Endothelial cell of umbilical vein (primary cell): ENCODE data around the gene CCDC146.
"Not testable (repeated sequence)": the region's sequence is repeated elsewhere in the genome, so short reads cannot be mapped to it uniquely, and the experiment has no call there.

Experiments
- EZH2 ChIP-seq: IDR thresholded peaks from 2 replicates; pipeline ENCODE4 v1.6.1; 2012; ENCODE audit warnings: borderline replicate concordance, low read depth, mild to moderate bottlenecking, moderate library complexity, low read length, inconsistent platforms; ENCODE audit not compliant: severe bottlenecking
- FOS ChIP-seq: IDR thresholded peaks from 2 replicates; pipeline ENCODE4 v1.6.1; 2011; ENCODE audit warnings: mild to moderate bottlenecking, low read length, moderate library complexity, borderline replicate concordance; ENCODE audit not compliant: insufficient read depth
- GATA2 ChIP-seq: IDR thresholded peaks from 2 replicates; pipeline ENCODE4 v1.7.0; 2011; ENCODE audit warnings: low read depth, mild to moderate bottlenecking, moderate library complexity, mixed read lengths, low read length; ENCODE audit not compliant: insufficient read length, insufficient read depth
- POLR2A ChIP-seq: IDR thresholded peaks from 2 replicates; pipeline ENCODE4 v1.6.1; 2012; ENCODE audit warnings: low read depth, mild to moderate bottlenecking, control low read depth, low read length
- POLR2AphosphoS5 ChIP-seq: IDR thresholded peaks from 2 replicates; pipeline ENCODE4 v1.6.1; 2012; ENCODE audit warnings: low read depth, mild to moderate bottlenecking, control low read depth, low read length, moderate library complexity; ENCODE audit not compliant: insufficient read depth
- TF ChIP-seq, protein P1 (sequence below), 2 donors: IDR thresholded peaks; 1 replicate in 1 of 2; 2 replicates in 1 of 2; pipeline ENCODE4 v1.5.1; 2011; ENCODE audit warnings: low read length in 2 of 2, mild to moderate bottlenecking in 2 of 2, moderate library complexity in 2 of 2, control low read depth in 1 of 2, inconsistent platforms in 1 of 2, low read depth in 1 of 2; ENCODE audit not compliant: insufficient read depth in 1 of 2; ENCODE audit errors: extremely low read depth in 1 of 2
- TF ChIP-seq, protein P2 (sequence below): IDR thresholded peaks from 2 replicates; pipeline ENCODE4 v1.6.1; 2011; ENCODE audit not compliant: insufficient read depth, insufficient read length

DNA sequence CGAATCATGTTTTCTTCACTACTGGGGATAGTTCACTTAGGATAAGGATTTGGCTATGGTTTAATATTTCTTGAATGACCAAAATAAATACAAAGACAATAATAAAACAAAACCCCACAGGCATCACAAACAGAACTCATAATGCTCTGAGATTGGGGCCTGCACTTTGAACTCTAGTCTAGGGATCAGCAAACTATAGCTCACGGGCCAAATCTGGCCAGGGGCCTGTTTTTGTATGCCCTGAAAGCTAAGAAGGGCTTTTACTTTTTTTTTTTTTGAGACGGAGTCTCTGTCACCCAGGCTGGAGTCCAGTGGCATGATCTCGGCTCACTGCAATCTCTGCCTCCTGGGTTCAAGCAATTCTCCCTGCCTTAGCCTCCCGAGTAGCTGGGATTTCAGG is 45.4 kb upstream of the CCDC146 start:
- TF ChIP-seq, protein P1, sequence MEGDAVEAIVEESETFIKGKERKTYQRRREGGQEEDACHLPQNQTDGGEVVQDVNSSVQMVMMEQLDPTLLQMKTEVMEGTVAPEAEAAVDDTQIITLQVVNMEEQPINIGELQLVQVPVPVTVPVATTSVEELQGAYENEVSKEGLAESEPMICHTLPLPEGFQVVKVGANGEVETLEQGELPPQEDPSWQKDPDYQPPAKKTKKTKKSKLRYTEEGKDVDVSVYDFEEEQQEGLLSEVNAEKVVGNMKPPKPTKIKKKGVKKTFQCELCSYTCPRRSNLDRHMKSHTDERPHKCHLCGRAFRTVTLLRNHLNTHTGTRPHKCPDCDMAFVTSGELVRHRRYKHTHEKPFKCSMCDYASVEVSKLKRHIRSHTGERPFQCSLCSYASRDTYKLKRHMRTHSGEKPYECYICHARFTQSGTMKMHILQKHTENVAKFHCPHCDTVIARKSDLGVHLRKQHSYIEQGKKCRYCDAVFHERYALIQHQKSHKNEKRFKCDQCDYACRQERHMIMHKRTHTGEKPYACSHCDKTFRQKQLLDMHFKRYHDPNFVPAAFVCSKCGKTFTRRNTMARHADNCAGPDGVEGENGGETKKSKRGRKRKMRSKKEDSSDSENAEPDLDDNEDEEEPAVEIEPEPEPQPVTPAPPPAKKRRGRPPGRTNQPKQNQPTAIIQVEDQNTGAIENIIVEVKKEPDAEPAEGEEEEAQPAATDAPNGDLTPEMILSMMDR (IDR thresholded peaks at IDR 0.05; ENCODE audit: extremely low read depth in 1 of 2, insufficient read depth in 1 of 2, low read depth in 1 of 2, low read length in 2 of 2), result not testable (repeated sequence)
- not testable (repeated sequence) for TF ChIP-seq POLR2A, GATA2, EZH2, POLR2AphosphoS5, FOS
- TF ChIP-seq, protein P2, sequence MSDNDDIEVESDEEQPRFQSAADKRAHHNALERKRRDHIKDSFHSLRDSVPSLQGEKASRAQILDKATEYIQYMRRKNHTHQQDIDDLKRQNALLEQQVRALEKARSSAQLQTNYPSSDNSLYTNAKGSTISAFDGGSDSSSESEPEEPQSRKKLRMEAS, result not testable (repeated sequence)
